ENCODE data around the gene B3GAT2. TPM values are rescaled to one million over a fixed set of nuclear protein-coding genes. Genes with fewer than 3 reads are reported as not detected.

The B3GAT2 gene
- total RNA-seq, 1 experiment from 2014 or later: 0.11 TPM

DNA sequence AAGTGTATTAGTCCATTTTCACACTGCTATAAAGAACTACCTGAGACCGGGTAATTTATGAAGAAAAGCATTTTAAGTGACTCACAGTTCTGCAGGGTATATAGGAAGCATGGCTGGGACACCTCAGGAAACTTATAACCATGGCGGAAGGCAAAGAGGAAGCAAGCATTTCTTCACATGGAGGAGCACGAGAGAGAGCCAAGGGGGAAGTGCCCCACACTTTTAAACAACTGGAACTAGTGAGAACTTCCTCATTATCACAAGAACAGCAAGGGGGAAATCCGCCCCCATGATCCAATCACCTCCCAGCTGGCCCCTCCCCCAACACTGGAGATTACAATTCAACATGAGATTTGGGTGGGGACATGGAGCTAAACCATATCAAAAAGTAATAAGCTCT lies 28.3 kb upstream of the B3GAT2 start:
- BruUV-seq (replicated peaks): no TSS peak
- POLR2A ChIA-PET: no interaction called here
- H3K27me3 Mint-ChIP-seq (ENCODE audit: insufficient read depth, unreplicated experiment): peaks cover 4% of the 10 kb centered on the region

GRCh38 chr6:70982747-70983146 lies 25.9 kb upstream of the B3GAT2 start:
- DNase-seq: no peak
- ChIA-PET CTCF (no interaction called here), POLR2A (no interaction called here)
- intact Hi-C loops (cut with micrococcal nuclease; ENCODE audit: unreplicated experiment): no loop called here
- no peak overlapping the region for H3K4me3 Mint-ChIP-seq (ENCODE audit: unreplicated experiment)
- H3K4me3 ChIP-seq (ENCODE audit: low read depth, low read length): no peak overlapping the region
- no peak for TF ChIP-seq CTCF (IDR thresholded peaks at IDR 0.05; ENCODE audit: insufficient read depth in 1 of 2, low read depth in 1 of 2, low read length in 1 of 2, severe bottlenecking in 1 of 2, unreplicated experiment in 1 of 2)
- BruUV-seq (replicated peaks): no TSS peak
- no peaks in the 10 kb centered on the region for H3K9me3 ChIP-seq
- H3K27ac Mint-ChIP-seq (ENCODE audit: unreplicated experiment): no peak overlapping the region
- no peaks in the 10 kb centered on the region for H3K9me3 Mint-ChIP-seq (ENCODE audit: unreplicated experiment)
- peaks cover 4% of the 10 kb centered on the region for H3K27me3 Mint-ChIP-seq (ENCODE audit: insufficient read depth, unreplicated experiment)
- H3K36me3 Mint-ChIP-seq (ENCODE audit: insufficient read depth, unreplicated experiment): no peaks in the 10 kb centered on the region
- H3K27me3 ChIP-seq (replicated peaks; ENCODE audit: control insufficient read depth, insufficient read depth, low read length): no peaks in the 10 kb centered on the region
- H3K36me3 ChIP-seq (ENCODE audit: control insufficient read depth, insufficient read depth, low read length): no peaks in the 10 kb centered on the region
- no peaks in the 10 kb centered on the region for H3K4me1 Mint-ChIP-seq (ENCODE audit: low read depth, unreplicated experiment)
- H3K4me1 ChIP-seq: no peaks in the 10 kb centered on the region

More for the DNA sequence above, 28.3 kb upstream of the B3GAT2 start:
- no peaks in the 10 kb centered on the region for H3K36me3 Mint-ChIP-seq (ENCODE audit: insufficient read depth, unreplicated experiment)
- no peak for TF ChIP-seq CTCF (IDR thresholded peaks at IDR 0.05; ENCODE audit: insufficient read depth in 1 of 2, low read depth in 1 of 2, low read length in 1 of 2, severe bottlenecking in 1 of 2, unreplicated experiment in 1 of 2)
- CTCF ChIA-PET: interaction anchor here (0.7 kb wide), 1 partner anchor 123 kb away, joined by 3 read pairs; no protein-coding TSS in a partner anchor
- no peak for DNase-seq
- intact Hi-C loops (cut with micrococcal nuclease; ENCODE audit: unreplicated experiment): no loop called here
- Histone ChIP-seq H3K9me3 (no peaks in the 10 kb centered on the region), H3K4me1 (no peaks in the 10 kb centered on the region), H3K36me3 (ENCODE audit: control insufficient read depth, insufficient read depth, low read length) (no peaks in the 10 kb centered on the region), H3K4me3 (ENCODE audit: low read depth, low read length) (no peak overlapping the region), H3K27me3 (replicated peaks; ENCODE audit: control insufficient read depth, insufficient read depth, low read length) (no peaks in the 10 kb centered on the region)
- H3K9me3 Mint-ChIP-seq (ENCODE audit: unreplicated experiment): no peaks in the 10 kb centered on the region
- no peak overlapping the region for H3K4me3 Mint-ChIP-seq (ENCODE audit: unreplicated experiment)
- no peaks in the 10 kb centered on the region for H3K4me1 Mint-ChIP-seq (ENCODE audit: low read depth, unreplicated experiment)
- no peak overlapping the region for H3K27ac Mint-ChIP-seq (ENCODE audit: unreplicated experiment)

GRCh38 chr6:70980727-70981126 lies 23.9 kb upstream of the B3GAT2 start:
- CTCF ChIA-PET: interaction anchor here (0.6 kb wide), 1 partner anchor 24 kb away, joined by 4 read pairs; the partner anchor contains the start of gene B3GAT2
- H3K27me3 ChIP-seq (replicated peaks; ENCODE audit: control insufficient read depth, insufficient read depth, low read length): no peaks in the 10 kb centered on the region
- POLR2A ChIA-PET: no interaction called here
- Mint-ChIP-seq H3K4me3 (ENCODE audit: unreplicated experiment) (no peak overlapping the region), H3K9me3 (ENCODE audit: unreplicated experiment) (no peaks in the 10 kb centered on the region), H3K4me1 (ENCODE audit: low read depth, unreplicated experiment) (no peaks in the 10 kb centered on the region), H3K36me3 (ENCODE audit: insufficient read depth, unreplicated experiment) (no peaks in the 10 kb centered on the region), H3K27me3 (ENCODE audit: insufficient read depth, unreplicated experiment) (peaks cover 15% of the 10 kb centered on the region), H3K27ac (ENCODE audit: unreplicated experiment) (no peak overlapping the region)
- no peak overlapping the region for H3K4me3 ChIP-seq (ENCODE audit: low read depth, low read length)
- no peaks in the 10 kb centered on the region for H3K9me3 ChIP-seq
- no TSS peak for BruUV-seq (replicated peaks)
- TF ChIP-seq CTCF (IDR thresholded peaks at IDR 0.05; ENCODE audit: insufficient read depth in 1 of 2, low read depth in 1 of 2, low read length in 1 of 2, severe bottlenecking in 1 of 2, unreplicated experiment in 1 of 2): no peak
- DNase-seq: no peak
- H3K4me1 ChIP-seq: no peaks in the 10 kb centered on the region
- intact Hi-C loops (cut with micrococcal nuclease; ENCODE audit: unreplicated experiment): no loop called here
- H3K36me3 ChIP-seq (ENCODE audit: control insufficient read depth, insufficient read depth, low read length): no peaks in the 10 kb centered on the region
